22Rv1 (cell line): ENCODE results near the gene DMAC2L.

Experiments
- CTCF ChIP-seq: fragments of 450-650 bp; IDR thresholded peaks from 2 replicates; pipeline ENCODE4 v1.5.1; 2017; ENCODE audit warnings: mild to moderate bottlenecking
- ZFX ChIP-seq: fragments of 450-650 bp; IDR thresholded peaks from 2 replicates; pipeline ENCODE4 v1.6.1; 2017; ENCODE audit warnings: antibody characterized with exemption, borderline replicate concordance

- no peak for TF ChIP-seq CTCF
- no peak for TF ChIP-seq ZFX
These were observed 24.1 kb downstream of the DMAC2L start for GRCh38 chr14:50335989-50336824.
